Neural cell (in vitro differentiated cells): ENCODE data around the gene ABCC5. TPM values are rescaled to one million over a fixed set of nuclear protein-coding genes. Genes with fewer than 3 reads are reported as not detected.

ENCODE experiments used
- H2AFZ ChIP-seq: fragments of 200-600, 300-800 bp; sonication (generic), shearing (Covaris generic); 2 replicates; pipeline ENCODE4 v1.6.0; 2014; ENCODE audit warnings: low read depth, mild to moderate bottlenecking, antibody characterized with exemption, low read length, moderate library complexity
- H3F3A ChIP-seq: fragments of 200-600 bp; shearing (Covaris generic); 2 replicates; pipeline ENCODE4 v1.6.1; 2016; ENCODE audit warnings: mild to moderate bottlenecking, moderate library complexity, mixed read lengths, antibody characterized with exemption, low read length; ENCODE audit not compliant: insufficient read depth, poor library complexity, severe bottlenecking
- H3K27ac ChIP-seq: fragments of 200-600, 300-800 bp; sonication (generic), shearing (Covaris generic); 2 replicates; pipeline ENCODE4 v1.5.1; 2014; ENCODE audit warnings: mild to moderate bottlenecking, low read length, moderate library complexity
- H3K27me3 ChIP-seq: fragments of 300-800, 200-600 bp; sonication (generic), shearing (Covaris generic); 2 replicates; pipeline ENCODE4 v1.6.0; 2014; ENCODE audit warnings: mild to moderate bottlenecking, low read depth, low read length, moderate library complexity; ENCODE audit not compliant: insufficient read depth
- H3K36me3 ChIP-seq: fragments of 300-800, 200-600 bp; sonication (generic), shearing (Covaris generic); 2 replicates; pipeline ENCODE4 v1.5.1; 2014; ENCODE audit warnings: mild to moderate bottlenecking, antibody characterized with exemption, low read length, moderate library complexity; ENCODE audit not compliant: insufficient read depth
- H3K4me2 ChIP-seq: fragments of 300-800, 200-600 bp; sonication (generic), shearing (Covaris generic); 2 replicates; pipeline ENCODE4 v1.6.0; 2014; ENCODE audit warnings: mild to moderate bottlenecking, low read length
- H3K4me3 ChIP-seq: fragments of 300-800, 200-600 bp; sonication (generic), shearing (Covaris generic); 2 replicates; pipeline ENCODE4 v1.5.1; 2014; ENCODE audit warnings: mild to moderate bottlenecking, low read length, moderate library complexity
- H3K79me2 ChIP-seq: fragments of 200-600 bp; shearing (Covaris generic); replicated peaks from 2 replicates; pipeline ENCODE4 v1.6.0; 2014; ENCODE audit warnings: mild to moderate bottlenecking, low read length, moderate library complexity; ENCODE audit not compliant: insufficient read depth
- H3K9ac ChIP-seq: fragments of 300-800, 200-600 bp; sonication (generic), shearing (Covaris generic); 2 replicates; pipeline ENCODE4 v1.6.1; 2016; ENCODE audit warnings: mild to moderate bottlenecking, low read length, mixed read lengths
- H3K9me2 ChIP-seq: fragments of 200-600 bp; shearing (Covaris generic); 2 replicates; pipeline ENCODE4 v1.6.1; 2016; ENCODE audit warnings: mild to moderate bottlenecking, low read length, mixed read lengths; ENCODE audit not compliant: insufficient read depth
- H3K9me3 ChIP-seq: fragments of 200-600, 300-800 bp; sonication (generic), shearing (Covaris generic); 2 replicates; pipeline ENCODE4 v1.6.1; 2016; ENCODE audit warnings: mild to moderate bottlenecking, mixed run types, low read length, moderate library complexity, mixed read lengths
- H4K20me1 ChIP-seq: fragments of 200-600 bp; shearing (Covaris generic); 2 replicates; pipeline ENCODE4 v1.6.1; 2016; ENCODE audit warnings: mild to moderate bottlenecking, mixed run types; ENCODE audit not compliant: insufficient read depth
- EZH2 ChIP-seq: fragments of 200-600, 300-800 bp; shearing (Covaris generic), sonication (generic); IDR thresholded peaks from 2 replicates; pipeline ENCODE4 v1.6.1; 2014; ENCODE audit warnings: antibody characterized with exemption, low read length, borderline replicate concordance, mild to moderate bottlenecking; ENCODE audit not compliant: insufficient read depth, poor library complexity, severe bottlenecking
- MXI1 ChIP-seq: fragments of 450-650 bp; conservative IDR thresholded peaks from 2 replicates; pipeline ENCODE4 v1.6.1; 2014; ENCODE audit warnings: antibody characterized with exemption, mild to moderate bottlenecking; ENCODE audit not compliant: poor library complexity, severe bottlenecking
- POLR2AphosphoS5 ChIP-seq: IDR thresholded peaks from 2 replicates; pipeline ENCODE4 v1.6.1; 2012
- RAD21 ChIP-seq: fragments of 450-650 bp; conservative IDR thresholded peaks from 2 replicates; pipeline ENCODE4 v1.6.1; 2014; ENCODE audit warnings: antibody characterized with exemption, mild to moderate bottlenecking, moderate library complexity
- REST ChIP-seq: IDR thresholded peaks from 2 replicates; pipeline ENCODE4 v1.6.1; 2012; ENCODE audit warnings: borderline replicate concordance
- SMC3 ChIP-seq: fragments of 450-650 bp; conservative IDR thresholded peaks from 2 replicates; pipeline ENCODE4 v1.6.1; 2014; ENCODE audit warnings: antibody characterized with exemption, mild to moderate bottlenecking, moderate library complexity; ENCODE audit not compliant: poor library complexity
- TAF1 ChIP-seq: IDR thresholded peaks from 2 replicates; pipeline ENCODE4 v1.6.1; 2012; ENCODE audit warnings: low read depth
- polyA plus RNA-seq: library from polyadenylated mRNA; depleted of rRNA; stranded (reverse); fragments of >200 nt; gene quantifications from 2 replicates; pipeline ENCODE4 v1.2.3, GENCODE V29; 2014
- TF ChIP-seq, protein P1 (sequence below): fragments of 450-650 bp; IDR thresholded peaks from 2 replicates; pipeline ENCODE4 v1.5.1; 2014; ENCODE audit warnings: antibody characterized with exemption, mild to moderate bottlenecking, moderate library complexity; ENCODE audit not compliant: poor library complexity, severe bottlenecking

ABCC5 gene
- polyA plus RNA-seq, 1 donor from 2014 or later, result 227 TPM

- Histone ChIP-seq H3K79me2 (peaks cover 8% of the 10 kb centered on the region), H3K9me2 (no peaks in the 10 kb centered on the region), H3K9ac (no peak overlapping the region), H3F3A (no peaks in the 10 kb centered on the region), H2AFZ (no peak overlapping the region), H3K36me3 (no peaks in the 10 kb centered on the region), H4K20me1 (no peaks in the 10 kb centered on the region), H3K27ac (no peak overlapping the region), H3K4me3 (no peak overlapping the region), H3K9me3 (no peaks in the 10 kb centered on the region), H3K27me3 (no peaks in the 10 kb centered on the region), H3K4me2 (no peak overlapping the region)
- TF ChIP-seq, protein P1, sequence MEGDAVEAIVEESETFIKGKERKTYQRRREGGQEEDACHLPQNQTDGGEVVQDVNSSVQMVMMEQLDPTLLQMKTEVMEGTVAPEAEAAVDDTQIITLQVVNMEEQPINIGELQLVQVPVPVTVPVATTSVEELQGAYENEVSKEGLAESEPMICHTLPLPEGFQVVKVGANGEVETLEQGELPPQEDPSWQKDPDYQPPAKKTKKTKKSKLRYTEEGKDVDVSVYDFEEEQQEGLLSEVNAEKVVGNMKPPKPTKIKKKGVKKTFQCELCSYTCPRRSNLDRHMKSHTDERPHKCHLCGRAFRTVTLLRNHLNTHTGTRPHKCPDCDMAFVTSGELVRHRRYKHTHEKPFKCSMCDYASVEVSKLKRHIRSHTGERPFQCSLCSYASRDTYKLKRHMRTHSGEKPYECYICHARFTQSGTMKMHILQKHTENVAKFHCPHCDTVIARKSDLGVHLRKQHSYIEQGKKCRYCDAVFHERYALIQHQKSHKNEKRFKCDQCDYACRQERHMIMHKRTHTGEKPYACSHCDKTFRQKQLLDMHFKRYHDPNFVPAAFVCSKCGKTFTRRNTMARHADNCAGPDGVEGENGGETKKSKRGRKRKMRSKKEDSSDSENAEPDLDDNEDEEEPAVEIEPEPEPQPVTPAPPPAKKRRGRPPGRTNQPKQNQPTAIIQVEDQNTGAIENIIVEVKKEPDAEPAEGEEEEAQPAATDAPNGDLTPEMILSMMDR, result no peak
Measured at GRCh38 chr3:183875411-183875810, 142.3 kb downstream of the ABCC5 start.

- Histone ChIP-seq H3K4me2 (no peak overlapping the region), H3K79me2 (peaks cover 13% of the 10 kb centered on the region), H3K27me3 (no peaks in the 10 kb centered on the region), H4K20me1 (no peaks in the 10 kb centered on the region), H3K36me3 (no peaks in the 10 kb centered on the region), H3K9ac (no peak overlapping the region), H3K27ac (no peak overlapping the region), H3K4me3 (no peak overlapping the region), H3F3A (no peaks in the 10 kb centered on the region), H2AFZ (no peak overlapping the region), H3K9me3 (no peaks in the 10 kb centered on the region), H3K9me2 (no peaks in the 10 kb centered on the region)
- TF ChIP-seq SMC3, result no peak
Measured at GRCh38 chr3:183873914-183874313, 143.8 kb downstream of the ABCC5 start.

- peaks cover 18% of the 10 kb centered on the region for H3K79me2 ChIP-seq
- no peak overlapping the region for H3K4me3 ChIP-seq
Measured at GRCh38 chr3:183871541-183871940, 146.1 kb downstream of the ABCC5 start.

DNA sequence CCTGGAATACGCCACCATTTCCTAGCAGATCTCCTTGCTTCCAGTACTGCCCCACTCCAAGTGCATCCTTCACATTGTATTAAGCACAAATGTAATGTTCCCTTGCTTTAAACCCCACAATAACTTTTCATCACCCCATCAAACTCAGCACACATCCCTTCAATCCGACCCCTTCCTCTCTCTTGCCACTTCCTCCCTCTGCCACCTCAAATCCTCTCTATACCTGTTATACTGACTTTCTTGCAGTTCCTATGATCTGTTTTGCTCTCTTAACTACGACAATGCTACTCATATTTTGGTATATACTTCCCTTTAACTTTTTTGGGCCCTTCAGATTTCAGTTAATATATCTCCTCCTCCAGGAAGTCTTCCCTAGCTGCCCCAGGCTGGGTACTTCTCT, 147.1 kb downstream of the ABCC5 start:
- Histone ChIP-seq H3K4me2 (no peak overlapping the region), H3K36me3 (no peaks in the 10 kb centered on the region), H3K4me3 (no peak overlapping the region), H3K79me2 (peaks cover 15% of the 10 kb centered on the region), H3F3A (no peaks in the 10 kb centered on the region), H3K27me3 (no peaks in the 10 kb centered on the region), H3K27ac (no peak overlapping the region), H3K9ac (no peak overlapping the region), H3K9me3 (no peaks in the 10 kb centered on the region), H3K9me2 (no peaks in the 10 kb centered on the region), H4K20me1 (no peaks in the 10 kb centered on the region), H2AFZ (no peak overlapping the region)
- TF ChIP-seq RAD21, result no peak
- no peak for TF ChIP-seq TAF1
- no peak for TF ChIP-seq POLR2AphosphoS5
- no peak for TF ChIP-seq REST
- TF ChIP-seq MXI1, result no peak
- TF ChIP-seq, protein P1, result no peak

More at GRCh38 chr3:183871541-183871940, 146.1 kb downstream of the ABCC5 start:
- no peaks in the 10 kb centered on the region for H3F3A ChIP-seq
- no peak overlapping the region for H3K4me2 ChIP-seq
- no peak overlapping the region for H3K9ac ChIP-seq
- H2AFZ ChIP-seq, result no peak overlapping the region
- no peak overlapping the region for H3K27ac ChIP-seq
- H3K36me3 ChIP-seq, result no peaks in the 10 kb centered on the region
- H3K9me2 ChIP-seq, result no peaks in the 10 kb centered on the region
- TF ChIP-seq, protein P1, result no peak
- TF ChIP-seq EZH2 (no peak), RAD21 (no peak)
- H3K9me3 ChIP-seq, result no peaks in the 10 kb centered on the region
- H4K20me1 ChIP-seq, result no peaks in the 10 kb centered on the region
- no peaks in the 10 kb centered on the region for H3K27me3 ChIP-seq
